ENCODE data around the gene EIF1AX.
"Not testable (repeated sequence)": the region's sequence is repeated elsewhere in the genome, so short reads cannot be mapped to it uniquely, and the experiment has no call there.

Gene EIF1AX

DNA sequence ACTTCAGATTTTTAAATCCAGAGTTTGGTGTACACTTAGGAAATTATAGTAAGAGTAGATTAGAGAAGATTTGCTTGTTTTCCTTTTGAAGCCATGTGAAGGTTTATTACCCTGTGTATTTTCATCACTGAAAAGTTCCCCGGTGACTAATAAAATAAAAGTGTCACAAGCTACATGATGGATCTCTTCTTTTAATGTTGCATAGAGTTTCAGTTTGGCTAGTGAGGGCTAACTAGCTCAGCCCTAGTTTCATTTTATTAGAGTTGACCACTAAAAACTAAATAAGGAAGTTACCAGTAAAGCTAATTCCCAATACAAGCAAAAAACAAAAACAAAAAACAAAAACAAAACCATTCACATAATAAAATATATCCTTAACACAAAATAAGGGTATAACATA is 14.8 kb downstream of the EIF1AX start:
- not testable (repeated sequence) for DNase-seq (ENCODE audit: low read depth)

- no peak for DNase-seq (ENCODE audit: low read depth)
These were observed 16.7 kb downstream of the EIF1AX start for GRCh38 chrX:20124964-20125363.

- DNase-seq (ENCODE audit: low read depth) = no peak
These were observed 23.4 kb downstream of the EIF1AX start for GRCh38 chrX:20118065-20118824.

GRCh38 chrX:20116577-20117240 is 24.9 kb downstream of the EIF1AX start, which contains the start of gene MAP7D2:
Gene MAP7D2, minus strand, starts transcription at chrX:20116907. Its CDS starts 28 bp downstream, at chrX:20116879.
- no peak for DNase-seq (ENCODE audit: low read depth)

GRCh38 chrX:20116087-20116576 is 25.5 kb downstream of the EIF1AX start:
- DNase-seq (ENCODE audit: low read depth) = no peak

DNA sequence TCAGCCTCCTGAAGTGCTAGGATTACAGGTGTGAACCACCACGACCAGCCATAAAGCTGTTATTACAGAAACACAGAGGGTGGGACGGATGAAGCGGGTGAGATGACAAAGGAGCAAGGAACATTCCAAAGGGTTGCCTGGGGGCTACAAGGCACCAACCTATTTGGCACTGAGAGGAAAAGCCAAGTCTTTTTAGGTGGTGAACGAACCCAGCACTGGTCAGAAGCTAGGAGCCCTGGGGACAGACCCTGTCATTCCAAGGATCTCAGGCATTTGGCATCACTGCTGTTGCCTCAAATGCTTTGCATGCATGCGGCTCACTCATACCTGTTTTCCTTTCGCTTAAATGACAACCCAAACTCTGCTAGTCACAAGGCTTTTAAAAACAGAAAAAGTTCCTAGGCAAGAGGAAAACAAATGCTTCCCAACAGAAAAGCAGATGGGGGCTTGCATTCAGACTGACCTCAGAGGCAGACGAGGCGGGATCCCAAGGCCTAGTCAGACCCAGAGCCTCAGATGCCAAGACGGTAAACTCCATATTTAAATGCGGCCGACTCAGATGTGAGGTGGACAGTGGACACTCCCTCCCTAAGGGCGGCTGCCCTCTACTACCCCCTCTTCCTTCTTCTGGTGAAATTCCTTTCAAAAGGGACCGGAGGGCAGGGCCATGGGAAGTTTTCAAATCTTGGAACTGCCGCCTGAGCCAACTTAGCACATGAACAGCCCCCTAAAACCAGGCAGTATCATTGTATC is 29.4 kb downstream of the EIF1AX start:
- no peak for DNase-seq (ENCODE audit: low read depth)

DNA sequence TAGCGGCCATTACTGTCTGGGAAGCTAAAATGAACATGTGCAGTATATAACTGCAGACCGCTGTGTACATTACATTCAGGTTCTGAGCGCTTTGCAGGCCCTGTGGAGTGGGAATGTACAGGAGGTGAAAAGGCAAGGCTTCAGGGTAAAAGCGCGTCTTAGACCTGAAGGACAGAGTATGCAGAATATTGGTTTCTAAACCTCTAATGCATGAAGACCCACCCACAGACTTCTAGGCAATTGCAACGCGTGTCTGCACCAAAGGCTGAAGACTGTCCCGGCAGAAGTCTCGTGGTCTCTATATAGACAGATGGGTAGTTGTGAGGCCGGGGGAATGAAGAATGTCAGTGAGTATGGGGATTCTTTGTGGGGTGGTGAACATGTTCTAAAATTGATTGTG is 30.4 kb downstream of the EIF1AX start:
- no peak for DNase-seq (ENCODE audit: low read depth)

- no peak for DNase-seq (ENCODE audit: low read depth)
These were observed 39.6 kb downstream of the EIF1AX start for GRCh38 chrX:20101934-20102581.

- DNase-seq (ENCODE audit: low read depth) = no peak
These were observed 50.1 kb downstream of the EIF1AX start for GRCh38 chrX:20091499-20091898.

GRCh38 chrX:20089845-20090244 is 51.8 kb downstream of the EIF1AX start:
- DNase-seq (ENCODE audit: low read depth) = no peak

- DNase-seq (ENCODE audit: low read depth) = no peak
These were observed 61.4 kb downstream of the EIF1AX start for GRCh38 chrX:20080277-20080676.
